Body of pancreas (tissue), 4 donors: ENCODE results near the gene AKIRIN2.
"Not testable (repeated sequence)": the region's sequence is repeated elsewhere in the genome, so short reads cannot be mapped to it uniquely, and the experiment has no call there.

Source experiments
- CTCF ChIP-seq, 7 experiments: fragments of 450-650 bp in 4 of 7; fragments of 200-600 bp in 3 of 7; sonication (generic) in 3 of 7; IDR thresholded peaks; one replicate each; pipeline ENCODE4 v1.5.1; 2016 to 2019; ENCODE audit warnings: antibody characterized with exemption in 7 of 7
- POLR2A ChIP-seq, 3 donors: fragments of 450-650 bp; IDR thresholded peaks; one replicate each; pipeline ENCODE4 v1.6.1; 2016; ENCODE audit warnings: antibody characterized with exemption in 3 of 3, mild to moderate bottlenecking in 2 of 3

- not testable (repeated sequence) for TF ChIP-seq CTCF, POLR2A (IDR thresholded peaks at IDR 0.05)
Measured at GRCh38 chr6:87696817-87697216, 5.2 kb downstream of the AKIRIN2 start.
